GM12878 (cell line): ENCODE data around the gene ING5. TPM values are rescaled to one million over a fixed set of nuclear protein-coding genes. Genes with fewer than 3 reads are reported as not detected.

ENCODE experiments used
- ATAC-seq: fragments of 200-7000 bp; cut with Tn5 transposase; 3 replicates; pipeline ENCODE4 v1.9.1; 2020; ENCODE audit warnings: mild to moderate bottlenecking, moderate library complexity
- BruUV-seq: library from RNA; stranded (reverse); fragments of 400-500 nt; replicated peaks from 2 replicates; lab custom pipeline; 2021; lab: Mats Ljungman, UMichigan
- CTCF ChIA-PET: fragments of 300-600 bp; sonication (Branson Sonifier 250); formaldehyde crosslinking; extraction: SDS; loops from one replicate; lab custom pipeline; 2021; ENCODE audit warnings: inconsistent platforms; lab: Yijun Ruan, JAX
- POLR2A ChIA-PET: fragments of 350-600 bp; formaldehyde crosslinking; extraction: SDS; loops from one replicate; lab custom pipeline; 2021; ENCODE audit warnings: inconsistent platforms; lab: Charles Lee
- RAD21 ChIA-PET: fragments of 300-600 bp; sonication (Branson Sonifier 250); formaldehyde crosslinking; loops from one replicate; lab custom pipeline; 2023; ENCODE audit warnings: antibody characterized with exemption; ENCODE audit not compliant: unreplicated experiment; lab: Charles Lee
- SMC1A ChIA-PET: fragments of 300-600 bp; sonication (Branson Sonifier 250); formaldehyde crosslinking; loops from one replicate; lab custom pipeline; 2023; ENCODE audit not compliant: unreplicated experiment, uncharacterized antibody; lab: Charles Lee
- DNase-seq: peaks from one replicate; pipeline ENCODE4 v3.0.0-alpha.2; 2011; ENCODE audit warnings: low read depth, low spot score
- FAIRE-seq: peaks from 3 replicates; lab custom pipeline; 2011; peaks lifted over from hg19 to GRCh38; lab: Jason Lieb, UNC
- H2AFZ ChIP-seq: 2 replicates; pipeline ENCODE4 v1.6.0; 2011; ENCODE audit warnings: low read depth, low read length, control low read depth; ENCODE audit not compliant: control insufficient read depth
- H3K27ac ChIP-seq: 2 replicates; pipeline ENCODE4 v1.5.1; 2011; ENCODE audit warnings: control low read depth; ENCODE audit not compliant: control insufficient read depth, insufficient read depth
- H3K27me3 ChIP-seq, 2 experiments: replicated peaks in 1 of 2; 2 replicates each; pipeline versions ENCODE4 v1.6.0 to v1.6.1; 2011; ENCODE audit warnings: low read length in 1 of 2; ENCODE audit not compliant: control insufficient read depth in 2 of 2, insufficient read depth in 2 of 2
- H3K36me3 ChIP-seq, 2 experiments: 2 replicates each; pipeline ENCODE4 v1.5.1; 2011; ENCODE audit warnings: low read length in 1 of 2; ENCODE audit not compliant: control insufficient read depth in 2 of 2, insufficient read depth in 2 of 2
- H3K4me1 ChIP-seq: 2 replicates; pipeline ENCODE4 v1.6.1; 2011; ENCODE audit warnings: mild to moderate bottlenecking, low read length, moderate library complexity, mixed read lengths; ENCODE audit not compliant: control insufficient read depth, insufficient read depth
- H3K4me2 ChIP-seq: 2 replicates; pipeline ENCODE4 v1.6.0; 2011; ENCODE audit warnings: control low read depth; ENCODE audit not compliant: control insufficient read depth, insufficient read depth
- H3K4me3 ChIP-seq: fragments of 200-600 bp; sonication (generic); 2 replicates; pipeline ENCODE4 v1.5.1; 2016
- H3K79me2 ChIP-seq: 2 replicates; pipeline ENCODE4 v1.6.0; 2011; ENCODE audit warnings: low read length; ENCODE audit not compliant: control insufficient read depth, insufficient read depth
- H3K9ac ChIP-seq: 2 replicates; pipeline ENCODE4 v1.8.0; 2011; ENCODE audit warnings: low read length, control low read depth, mixed read lengths; ENCODE audit not compliant: control insufficient read depth, insufficient read depth
- H3K9me3 ChIP-seq: replicated peaks from 3 replicates; pipeline ENCODE4 v1.5.1; 2011; ENCODE audit warnings: mild to moderate bottlenecking, low read length; ENCODE audit not compliant: control insufficient read depth, insufficient read depth
- H4K20me1 ChIP-seq: 2 replicates; pipeline ENCODE4 v1.6.0; 2011; ENCODE audit not compliant: control insufficient read depth, insufficient read depth
- CEBPZ ChIP-seq: fragments of 150-350 bp; IDR thresholded peaks from 2 replicates; pipeline ENCODE4 v1.6.1; 2016; ENCODE audit warnings: low read depth, low read length
- CREM ChIP-seq: IDR thresholded peaks from 2 replicates; pipeline ENCODE4 v1.6.1; 2014; ENCODE audit warnings: antibody characterized with exemption, low read depth
- E2F8 ChIP-seq: fragments of 450-650 bp; IDR thresholded peaks from 2 replicates; pipeline ENCODE4 v1.6.1; 2018; ENCODE audit warnings: mild to moderate bottlenecking, low read depth, moderate library complexity; ENCODE audit not compliant: partially characterized antibody
- ETV6 ChIP-seq, 2 experiments: fragments of 450-650 bp in 1 of 2; IDR thresholded peaks in 1 of 2; conservative IDR thresholded peaks in 1 of 2; 2 replicates each; pipeline ENCODE4 v1.6.1; 2014; ENCODE audit warnings: antibody characterized with exemption in 1 of 2, borderline replicate concordance in 1 of 2, low read depth in 1 of 2, mild to moderate bottlenecking in 1 of 2, moderate library complexity in 1 of 2
- GABPA ChIP-seq: IDR thresholded peaks from 2 replicates; pipeline ENCODE4 v1.6.1; 2014; ENCODE audit warnings: antibody characterized with exemption, low read depth, mild to moderate bottlenecking, inconsistent platforms
- GATAD2B ChIP-seq: fragments of 450-650 bp; conservative IDR thresholded peaks from 2 replicates; pipeline ENCODE4 v1.6.1; 2017; ENCODE audit warnings: low read depth, mild to moderate bottlenecking, moderate library complexity
- HDAC2 ChIP-seq: fragments of 200-600 bp; sonication (generic); IDR thresholded peaks from 2 replicates; pipeline ENCODE4 v1.6.1; 2017
- IKZF1 ChIP-seq: fragments of 450-650 bp; conservative IDR thresholded peaks from 2 replicates; pipeline ENCODE4 v1.6.1; 2017; ENCODE audit warnings: antibody characterized with exemption, mild to moderate bottlenecking
- MEF2B ChIP-seq: fragments of 450-650 bp; IDR thresholded peaks from 2 replicates; pipeline ENCODE4 v1.6.1; 2018; ENCODE audit warnings: mild to moderate bottlenecking, moderate library complexity; ENCODE audit not compliant: partially characterized antibody, poor library complexity, severe bottlenecking
- PAX8 ChIP-seq: fragments of 450-650 bp; IDR thresholded peaks from 2 replicates; pipeline ENCODE4 v1.6.1; 2017; ENCODE audit warnings: mild to moderate bottlenecking, moderate library complexity
- RUNX3 ChIP-seq: IDR thresholded peaks from 2 replicates; pipeline ENCODE4 v1.6.1; 2012; ENCODE audit warnings: low read length, inconsistent platforms
- SKIL ChIP-seq: fragments of 450-650 bp; IDR thresholded peaks from 2 replicates; pipeline ENCODE4 v1.6.1; 2017; ENCODE audit warnings: mild to moderate bottlenecking, low read depth, inconsistent platforms; ENCODE audit not compliant: poor library complexity, severe bottlenecking
- WGBS: methylation state at CpG from one replicate; pipeline ENCODE4 v1.1.6; 2016; ENCODE audit warnings: low lambda C conversion rate; ENCODE audit not compliant: insufficient replicate concordance, insufficient coverage; ENCODE audit errors: missing lambda C conversion rate; 5-methylcytosine and 5-hydroxymethylcytosine counted together
- in situ Hi-C: fragments of 300-500 bp; cut with MboI; formaldehyde crosslinking; loops from 9 replicates; pipeline ENCODE4 v1.14.3; 2018; ENCODE audit warnings: mixed read lengths
- intact Hi-C: fragments of 100-400 bp; cut with micrococcal nuclease; formaldehyde crosslinking; loops from one replicate; pipeline ENCODE4 v1.14.2; 2022; ENCODE audit not compliant: unreplicated experiment
- polyA plus RNA-seq, 11 experiments: library from polyadenylated mRNA; depleted of rRNA in 4 of 11; unstranded in 6 of 11; stranded (reverse) in 5 of 11; fragments of >200 nt; fragmentation: Nextera tagmentation in 4 of 11; fragmentation: Illumina TruSeq in 1 of 11; extraction: Ambion mirVana in 4 of 11; extraction: Trizol in 1 of 11; gene quantifications; 1 replicate in 1 of 11; 2 replicates in 10 of 11; pipeline versions ENCODE4 v1.2.1 to v1.2.3, GENCODE V29; 2011 to 2016; ENCODE audit warnings: inconsistent platforms in 2 of 11, missing spikeins in 2 of 11, low read depth in 1 of 11
- total RNA-seq, 4 experiments: library from RNA; depleted of rRNA in 3 of 4; stranded (reverse); fragments of >200 nt in 3 of 4; fragmentation: Illumina TruSeq in 1 of 4; extraction: Trizol in 1 of 4; gene quantifications; 2 replicates each; pipeline versions ENCODE4 v1.2.1 to v1.2.3, GENCODE V29; 2013 to 2021

Gene ING5
- total and polyA plus RNA-seq, 10 of the 15 experiments (the other 5 are each of a cell fraction or from before 2014, with no cell fraction given), result 10.0 to 46.1 (median 27.2) TPM

- ChIA-PET RAD21 (interaction anchor here (0.9 kb wide), 1 partner anchor 49 kb away, joined by 3 read pairs; no protein-coding TSS in a partner anchor), POLR2A (no interaction called here)
- TF ChIP-seq E2F8 (no peak), GABPA (no peak), GATAD2B (no peak), SKIL (no peak), RUNX3 (peak; percentile 68), IKZF1 (no peak), CEBPZ (no peak), MEF2B (peak; percentile 25), PAX8 (no peak), HDAC2 (no peak), CREM (no peak), ETV6 (conservative IDR thresholded peaks at IDR 0.05 in 1 of 2, IDR thresholded peaks at IDR 0.05 in 1 of 2; ENCODE audit: borderline replicate concordance in 1 of 2, low read depth in 1 of 2) (no peak)
Observed at GRCh38 chr2:241739651-241740050, 37.8 kb downstream of the ING5 start.

More at GRCh38 chr2:241739651-241740050, 37.8 kb downstream of the ING5 start:
- Histone ChIP-seq H3K9me3 (no peaks in the 10 kb centered on the region; the same call in 2 of the 3 replicates), H3K4me2 (no peak overlapping the region), H3K79me2 (peaks cover 10% of the 10 kb centered on the region), H2AFZ (no peak overlapping the region), H4K20me1 (no peaks in the 10 kb centered on the region), H3K36me3 (peaks cover under 1 to 2% of the 10 kb centered on the region in 2 experiments), H3K27me3 (no peaks in the 10 kb centered on the region), H3K4me1 (peaks cover 8% of the 10 kb centered on the region; the same call in 1 of the 2 replicates), H3K9ac (no peak overlapping the region), H3K27ac (no peak overlapping the region), H3K4me3 (no peak overlapping the region)
- 28% methylated on average over 12 of the region's 12 CpGs for WGBS
- SMC1A ChIA-PET, result interaction anchor here (1.2 kb wide), 1 partner anchor 139 kb away, joined by 3 read pairs; no protein-coding TSS in a partner anchor
- FAIRE-seq (no peak), DNase-seq (no peak), ATAC-seq (peak; percentile 45)
- intact Hi-C loops, result loop anchor here (10.0 kb wide), 1 partner anchor 105 kb away; no protein-coding TSS in a partner anchor
- in situ Hi-C loops, result no loop called here
- CTCF ChIA-PET, result no interaction called here
- BruUV-seq, result no TSS peak
